Thymus (tissue), 11 donors: ENCODE measurements around the gene SPTBN2. TPM values are rescaled to one million over a fixed set of nuclear protein-coding genes. Genes with fewer than 3 reads are reported as not detected.
A peak's percentile ranks its signal among the peaks of the same experiment; 100 is the strongest.

Source experiments
- DNase-seq, 9 donors: peaks; one replicate each; pipeline ENCODE4 v3.0.0-alpha.2; 2013; ENCODE audit warnings: low spot score in 9 of 9, low read depth in 6 of 9, missing footprints in 1 of 9
- H3K27ac ChIP-seq, 2 donors: one replicate each; pipeline ENCODE4 v1.5.1; 2013; ENCODE audit warnings: control low read depth in 1 of 2, low read depth in 1 of 2, low read length in 1 of 2, mild to moderate bottlenecking in 1 of 2, moderate library complexity in 1 of 2
- H3K27me3 ChIP-seq, 2 donors: one replicate each; pipeline ENCODE4 v1.5.1; 2013; ENCODE audit warnings: low read length in 1 of 2; ENCODE audit not compliant: control insufficient read depth in 2 of 2, insufficient read depth in 1 of 2
- H3K36me3 ChIP-seq, 2 donors: one replicate each; pipeline ENCODE4 v1.5.1; 2013; ENCODE audit warnings: low read length in 1 of 2, mild to moderate bottlenecking in 1 of 2, moderate library complexity in 1 of 2; ENCODE audit not compliant: control insufficient read depth in 2 of 2, insufficient read depth in 2 of 2
- H3K4me1 ChIP-seq, 2 donors: one replicate each; pipeline ENCODE4 v1.5.1; 2013; ENCODE audit warnings: low read length in 2 of 2; ENCODE audit not compliant: control insufficient read depth in 2 of 2, insufficient read depth in 2 of 2
- H3K4me3 ChIP-seq, 2 donors: one replicate each; pipeline ENCODE4 v1.5.1; 2013; ENCODE audit warnings: low read length in 2 of 2, control low read depth in 1 of 2, mild to moderate bottlenecking in 1 of 2
- H3K9me3 ChIP-seq, 2 donors: one replicate each; pipeline ENCODE4 v1.5.1; 2013; ENCODE audit warnings: low read length in 1 of 2, mild to moderate bottlenecking in 1 of 2; ENCODE audit not compliant: control insufficient read depth in 2 of 2, insufficient read depth in 1 of 2
- WGBS: extraction: QIAGEN DNeasy Blood & Tissue Kit; methylation state at CpG from one replicate; pipeline ENCODE4 v1.1.7; 2013; 5-methylcytosine and 5-hydroxymethylcytosine counted together
- polyA plus RNA-seq: library from polyadenylated mRNA; stranded (reverse); fragments of 200-250 nt; gene quantifications from one replicate; pipeline ENCODE4 v1.2.3, GENCODE V29; 2013
- total RNA-seq: library from RNA; stranded (reverse); fragments of 120-200 nt; gene quantifications from one replicate; pipeline ENCODE4 v1.2.4, GENCODE V29; 2013
- donor health status: healthy.

Gene SPTBN2
- total and polyA plus RNA-seq, 2 donors, result 5.5 to 8.5 TPM

- 85% methylated on average over 8 of the region's 8 CpGs for WGBS
- Histone ChIP-seq H3K27me3 (no peaks in the 10 kb centered on the region), H3K9me3 (no peaks in the 10 kb centered on the region), H3K27ac (no peak overlapping the region), H3K4me3 (no peak overlapping the region), H3K4me1 (peaks cover 0 to 10% of the 10 kb centered on the region in 2 donors), H3K36me3 (no peaks in the 10 kb centered on the region)
- DNase-seq, result no peak
Measured at GRCh38 chr11:66683877-66684276, 45.1 kb downstream of the SPTBN2 start.

DNA sequence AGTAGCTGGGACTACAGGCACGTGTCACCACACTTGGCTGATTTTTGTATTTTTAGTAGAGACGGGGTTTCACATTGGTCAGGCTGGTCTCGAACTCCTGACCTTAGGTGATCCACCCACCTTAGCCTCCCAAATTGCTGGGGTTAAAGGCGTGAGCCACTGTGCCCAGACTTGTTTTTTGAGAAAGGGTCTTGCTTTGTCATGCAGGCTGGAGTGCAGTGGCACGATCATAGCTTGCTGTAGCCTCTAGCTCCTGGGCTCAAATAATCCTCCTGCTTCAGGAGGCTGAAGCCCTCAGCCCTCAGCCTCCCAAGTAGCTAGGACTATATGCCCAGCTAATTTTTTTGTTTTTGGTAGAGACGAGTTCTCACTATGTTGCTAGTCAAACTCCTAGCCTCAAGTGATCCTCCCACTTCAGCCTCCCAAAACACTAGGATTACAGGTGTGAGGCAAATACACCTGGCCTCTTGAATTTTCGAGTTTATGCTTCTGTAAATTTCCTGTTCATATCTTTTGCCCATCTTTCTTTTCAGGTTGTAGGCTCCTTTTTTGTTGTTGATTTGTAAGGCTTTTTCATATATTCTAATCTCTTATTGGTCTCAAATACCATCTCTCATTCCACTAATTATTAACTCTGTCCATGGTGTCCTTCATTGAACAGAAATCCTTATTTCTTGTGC is 47.9 kb downstream of the SPTBN2 start:
- H3K36me3 ChIP-seq, result peaks cover 2 to 5% of the 10 kb centered on the region in 2 donors
- no peaks in the 10 kb centered on the region for H3K9me3 ChIP-seq
- no peak for DNase-seq
- no peak overlapping the region for H3K27ac ChIP-seq
- no peaks in the 10 kb centered on the region for H3K27me3 ChIP-seq
- WGBS, result 95% methylated on average over 7 of the region's 7 CpGs
- peaks cover 7 to 18% of the 10 kb centered on the region in 2 donors for H3K4me1 ChIP-seq
- no peak overlapping the region for H3K4me3 ChIP-seq

GRCh38 chr11:66677599-66678375 is 51.2 kb downstream of the SPTBN2 start, which contains the start of gene RBM4B:
Gene RBM4B, minus strand, starts transcription at chr11:66677887. Its CDS starts 808 bp downstream, at chr11:66677079.
- peak; percentile 83 to 95 (median 85) for DNase-seq
- H3K36me3 ChIP-seq, result peaks cover 2 to 13% of the 10 kb centered on the region in 2 donors
- H3K4me3 ChIP-seq, result peak within 1 kb of the TSS; percentile 49 to 84
- peaks cover 10 to 22% of the 10 kb centered on the region in 2 donors for H3K4me1 ChIP-seq
- no peaks in the 10 kb centered on the region for H3K27me3 ChIP-seq
- no peaks in the 10 kb centered on the region for H3K9me3 ChIP-seq
- under 1% methylated on average over 61 of the region's 61 CpGs for WGBS
- peak within 1 kb of the TSS; percentile 96 to 100 for H3K27ac ChIP-seq

GRCh38 chr11:66676931-66677598 is 52.0 kb downstream of the SPTBN2 start:
- Histone ChIP-seq H3K9me3 (no peaks in the 10 kb centered on the region), H3K27me3 (no peaks in the 10 kb centered on the region), H3K4me1 (peaks cover 10 to 22% of the 10 kb centered on the region in 2 donors), H3K36me3 (peaks cover 2 to 13% of the 10 kb centered on the region in 2 donors), H3K27ac (peak overlapping the region; percentile 96 to 100), H3K4me3 (peak overlapping the region; percentile 49 to 84)
- DNase-seq, result no peak
- whole genome bisulfite sequencing, result 25% methylated on average over 26 of the region's 27 CpGs

- H3K4me1 ChIP-seq, result peaks cover 10 to 26% of the 10 kb centered on the region in 2 donors
- peak in 1 of 9 donors; percentile 23 for DNase-seq
- 74% methylated on average over 16 of the region's 16 CpGs for WGBS
Measured at GRCh38 chr11:66676282-66676919, 52.6 kb downstream of the SPTBN2 start.

DNA sequence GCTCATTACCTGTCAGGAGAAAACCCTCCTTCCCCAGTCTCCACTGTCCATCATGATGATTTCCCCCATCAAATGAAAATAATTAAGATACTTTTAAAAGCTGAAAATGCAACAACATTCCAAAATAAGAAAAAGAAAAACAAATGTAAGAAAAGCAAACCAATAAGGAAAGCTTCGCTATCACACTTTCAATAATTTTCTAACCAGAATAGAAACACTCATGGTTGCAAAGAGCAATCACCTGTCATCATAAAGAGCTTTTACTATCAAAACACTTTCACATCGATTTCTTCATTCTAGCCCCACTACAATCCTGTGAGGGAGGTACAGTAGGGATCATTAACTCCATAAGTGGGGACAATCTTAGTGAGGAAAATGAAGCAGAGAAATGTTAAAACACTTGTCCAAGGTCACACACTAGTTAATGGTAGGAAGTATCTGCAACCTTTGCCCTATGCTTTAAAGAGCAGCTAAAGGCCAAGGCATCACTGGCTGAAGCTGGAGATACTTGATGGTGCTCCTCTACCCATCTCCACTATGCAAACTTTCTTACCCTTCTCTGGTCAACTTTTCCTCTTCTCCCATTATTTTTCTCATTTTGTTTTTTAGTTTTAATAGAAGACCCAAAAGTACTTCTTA is 53.9 kb downstream of the SPTBN2 start:
- H3K4me3 ChIP-seq, result no peak overlapping the region
- WGBS, result 97% methylated on average over 2 of the region's 2 CpGs

More at GRCh38 chr11:66676282-66676919, 52.6 kb downstream of the SPTBN2 start:
- peak overlapping the region in 1 of 2 donors; percentile 7 for H3K27ac ChIP-seq
- no peaks in the 10 kb centered on the region for H3K9me3 ChIP-seq
- peak overlapping the region; percentile 3 to 13 for H3K4me3 ChIP-seq
- H3K36me3 ChIP-seq, result peaks cover 2 to 13% of the 10 kb centered on the region in 2 donors
- no peaks in the 10 kb centered on the region for H3K27me3 ChIP-seq

DNA sequence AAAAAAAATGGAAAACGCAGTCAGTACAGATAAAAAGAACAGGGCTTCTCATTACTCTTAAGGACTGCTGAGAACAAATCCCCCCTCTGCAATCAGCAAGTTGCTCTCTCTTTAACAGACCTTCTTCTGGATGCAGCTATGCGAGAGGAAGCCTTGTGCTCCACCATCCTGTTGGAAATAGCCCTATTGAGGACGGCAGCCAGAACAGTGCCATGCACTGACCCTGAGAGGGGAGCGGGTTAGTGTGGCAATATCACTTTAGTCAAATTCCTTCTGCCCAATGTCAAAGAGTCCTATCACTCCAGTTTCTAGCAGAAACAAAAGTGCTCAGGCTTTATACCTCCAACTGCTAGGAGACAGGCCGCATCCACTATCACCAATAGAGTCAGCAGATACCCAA is 58.2 kb downstream of the SPTBN2 start:
- no peak overlapping the region for H3K4me3 ChIP-seq
- H3K4me1 ChIP-seq, result peaks cover 13 to 24% of the 10 kb centered on the region in 2 donors
- H3K27me3 ChIP-seq, result no peaks in the 10 kb centered on the region
- H3K9me3 ChIP-seq, result no peaks in the 10 kb centered on the region
- H3K27ac ChIP-seq, result no peak overlapping the region
- WGBS, result 98% methylated on average over 5 of the region's 5 CpGs
- peaks cover 16 to 40% of the 10 kb centered on the region in 2 donors for H3K36me3 ChIP-seq
- no peak for DNase-seq

More for the DNA sequence above, 53.9 kb downstream of the SPTBN2 start:
- no peaks in the 10 kb centered on the region for H3K9me3 ChIP-seq
- no peak for DNase-seq
- no peak overlapping the region for H3K27ac ChIP-seq
- H3K27me3 ChIP-seq, result no peaks in the 10 kb centered on the region
- peaks cover 2 to 16% of the 10 kb centered on the region in 2 donors for H3K36me3 ChIP-seq
- H3K4me1 ChIP-seq, result peaks cover 10 to 26% of the 10 kb centered on the region in 2 donors

DNA sequence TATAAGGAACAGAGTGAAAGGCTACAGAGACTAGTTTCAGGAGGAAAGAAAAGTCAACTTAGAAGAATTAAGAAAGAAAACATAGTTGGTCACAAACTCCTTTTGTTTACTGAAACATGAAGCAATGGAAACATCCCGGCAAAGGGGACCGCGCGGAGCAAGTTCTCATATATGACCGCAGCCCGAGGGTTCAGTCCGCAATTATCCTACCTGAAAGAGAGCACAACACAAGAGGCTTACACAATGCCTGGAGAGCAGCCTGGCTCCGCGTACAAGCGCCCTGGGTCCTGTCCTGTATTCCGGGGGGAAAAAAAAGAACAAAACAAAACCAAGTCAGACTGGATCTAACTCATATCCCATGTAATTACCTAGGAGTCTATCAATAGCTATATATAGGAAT is 63.6 kb downstream of the SPTBN2 start:
- WGBS, result 98% methylated on average over 11 of the region's 11 CpGs
- H3K4me1 ChIP-seq, result peaks cover 13 to 19% of the 10 kb centered on the region in 2 donors
- no peak for DNase-seq

More for the DNA sequence above, 63.6 kb downstream of the SPTBN2 start:
- H3K4me3 ChIP-seq, result no peak overlapping the region
- no peak overlapping the region for H3K27ac ChIP-seq
- H3K9me3 ChIP-seq, result no peaks in the 10 kb centered on the region
- peaks cover 37 to 71% of the 10 kb centered on the region in 2 donors for H3K36me3 ChIP-seq
- no peaks in the 10 kb centered on the region for H3K27me3 ChIP-seq
